ENCODE measurements around the gene GGN. TPM values are rescaled to one million over a fixed set of nuclear protein-coding genes. Genes with fewer than 3 reads are reported as not detected.
"Not testable (repeated sequence)": the region's sequence is repeated elsewhere in the genome, so short reads cannot be mapped to it uniquely, and the experiment has no call there.

GGN gene
- total RNA-seq, 1 donor from 2014 or later, result 3.3 TPM

DNA sequence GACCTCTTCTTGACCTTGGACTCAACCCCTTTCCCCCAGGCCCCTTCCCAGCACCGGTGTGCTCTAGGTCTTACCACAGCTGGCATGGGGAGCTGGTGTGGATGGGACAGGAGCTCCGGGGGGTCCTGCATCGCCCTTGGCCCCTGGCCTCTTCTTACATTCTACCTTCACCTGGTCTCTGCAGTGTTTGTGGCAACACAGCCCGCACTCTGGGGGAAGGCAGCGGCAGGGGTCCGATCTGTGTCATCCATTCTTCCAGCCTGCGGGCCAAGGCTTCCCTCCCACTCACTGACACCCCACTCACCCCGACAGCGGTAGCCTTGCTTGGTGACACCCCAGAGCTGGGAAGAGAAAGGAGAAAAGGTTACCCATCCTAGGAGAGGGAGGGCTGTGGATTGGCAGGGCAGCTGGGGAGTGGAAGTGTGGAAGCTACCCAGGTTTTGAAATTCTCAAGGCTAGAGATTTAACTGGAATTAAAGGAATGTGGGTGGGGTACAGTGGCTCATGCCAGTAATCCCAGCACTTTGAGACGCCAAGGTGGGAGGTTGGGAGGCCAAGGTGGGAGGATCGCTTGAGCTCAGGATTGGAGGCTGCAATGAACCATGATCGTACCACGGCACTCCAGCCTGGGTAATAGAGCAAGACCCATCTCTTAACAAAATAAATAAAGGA lies 23.3 kb upstream of the GGN start:
- H3K9me3 Mint-ChIP-seq (ENCODE audit: low read depth), result no peaks in the 10 kb centered on the region
- H3K27me3 Mint-ChIP-seq, result peaks cover 3% of the 10 kb centered on the region
- no peak for DNase-seq (ENCODE audit: low spot score, unreplicated experiment)
- H3K27ac Mint-ChIP-seq, result no peak overlapping the region
- H3K4me1 Mint-ChIP-seq (ENCODE audit: low read depth), result no peaks in the 10 kb centered on the region
- H3K4me3 Mint-ChIP-seq (ENCODE audit: low read depth), result no peak overlapping the region
- H3K36me3 Mint-ChIP-seq (ENCODE audit: insufficient read depth), result peaks cover 3% of the 10 kb centered on the region
- TF ChIP-seq, protein P1, sequence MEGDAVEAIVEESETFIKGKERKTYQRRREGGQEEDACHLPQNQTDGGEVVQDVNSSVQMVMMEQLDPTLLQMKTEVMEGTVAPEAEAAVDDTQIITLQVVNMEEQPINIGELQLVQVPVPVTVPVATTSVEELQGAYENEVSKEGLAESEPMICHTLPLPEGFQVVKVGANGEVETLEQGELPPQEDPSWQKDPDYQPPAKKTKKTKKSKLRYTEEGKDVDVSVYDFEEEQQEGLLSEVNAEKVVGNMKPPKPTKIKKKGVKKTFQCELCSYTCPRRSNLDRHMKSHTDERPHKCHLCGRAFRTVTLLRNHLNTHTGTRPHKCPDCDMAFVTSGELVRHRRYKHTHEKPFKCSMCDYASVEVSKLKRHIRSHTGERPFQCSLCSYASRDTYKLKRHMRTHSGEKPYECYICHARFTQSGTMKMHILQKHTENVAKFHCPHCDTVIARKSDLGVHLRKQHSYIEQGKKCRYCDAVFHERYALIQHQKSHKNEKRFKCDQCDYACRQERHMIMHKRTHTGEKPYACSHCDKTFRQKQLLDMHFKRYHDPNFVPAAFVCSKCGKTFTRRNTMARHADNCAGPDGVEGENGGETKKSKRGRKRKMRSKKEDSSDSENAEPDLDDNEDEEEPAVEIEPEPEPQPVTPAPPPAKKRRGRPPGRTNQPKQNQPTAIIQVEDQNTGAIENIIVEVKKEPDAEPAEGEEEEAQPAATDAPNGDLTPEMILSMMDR (IDR thresholded peaks at IDR 0.05; ENCODE audit: unreplicated experiment), result no peak

DNA sequence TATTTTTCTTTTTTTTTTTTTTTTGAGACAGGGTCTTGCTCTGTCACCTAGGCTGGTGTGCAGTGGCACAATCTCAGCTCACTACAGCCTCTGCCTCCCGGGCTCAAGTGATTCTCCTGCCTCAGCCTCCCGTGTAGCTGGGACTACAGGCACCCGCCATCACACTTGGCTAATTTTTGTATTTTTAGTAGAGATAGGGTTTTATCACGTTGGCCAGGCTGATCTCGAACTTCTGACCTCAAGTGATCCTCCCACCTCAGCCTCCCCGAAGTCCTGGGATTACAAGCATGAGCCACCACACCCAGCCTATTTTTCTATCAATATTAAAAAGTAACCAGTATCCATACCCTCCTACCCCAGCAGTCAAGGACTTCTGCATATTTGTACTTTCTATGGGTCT lies 22.6 kb upstream of the GGN start:
- not testable (repeated sequence) for H3K27ac Mint-ChIP-seq; H3K9me3 Mint-ChIP-seq (ENCODE audit: low read depth); DNase-seq (ENCODE audit: low spot score, unreplicated experiment); H3K27me3 Mint-ChIP-seq; H3K4me3 Mint-ChIP-seq (ENCODE audit: low read depth); H3K4me1 Mint-ChIP-seq (ENCODE audit: low read depth); H3K36me3 Mint-ChIP-seq (ENCODE audit: insufficient read depth)

DNA sequence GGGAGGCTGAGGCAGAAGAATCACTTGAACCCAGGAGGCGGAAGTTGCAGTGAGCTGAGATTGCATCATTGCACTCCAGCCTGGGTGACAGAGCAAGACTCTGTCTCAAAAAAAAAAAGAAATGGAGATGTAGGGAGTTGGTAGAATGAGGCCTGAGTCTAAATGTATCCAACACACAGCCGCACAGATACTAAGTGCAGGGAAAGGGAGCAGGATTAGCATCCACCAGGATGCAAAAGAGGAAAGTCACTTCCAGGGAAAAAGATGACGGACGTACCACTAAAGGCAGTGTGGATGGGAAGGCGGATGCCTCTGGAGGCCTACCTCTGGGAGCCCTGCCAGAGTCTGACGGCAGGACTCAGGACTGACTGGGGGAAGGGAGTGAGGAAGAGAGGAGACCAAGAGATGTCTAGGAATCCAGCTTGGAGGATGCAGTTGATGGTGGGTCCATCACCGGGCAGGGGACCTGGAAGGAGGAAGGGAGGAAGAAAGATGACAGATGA lies 21.8 kb upstream of the GGN start:
- Mint-ChIP-seq H3K36me3 (ENCODE audit: insufficient read depth) (peaks cover 3% of the 10 kb centered on the region), H3K4me3 (ENCODE audit: low read depth) (no peak overlapping the region)

DNA sequence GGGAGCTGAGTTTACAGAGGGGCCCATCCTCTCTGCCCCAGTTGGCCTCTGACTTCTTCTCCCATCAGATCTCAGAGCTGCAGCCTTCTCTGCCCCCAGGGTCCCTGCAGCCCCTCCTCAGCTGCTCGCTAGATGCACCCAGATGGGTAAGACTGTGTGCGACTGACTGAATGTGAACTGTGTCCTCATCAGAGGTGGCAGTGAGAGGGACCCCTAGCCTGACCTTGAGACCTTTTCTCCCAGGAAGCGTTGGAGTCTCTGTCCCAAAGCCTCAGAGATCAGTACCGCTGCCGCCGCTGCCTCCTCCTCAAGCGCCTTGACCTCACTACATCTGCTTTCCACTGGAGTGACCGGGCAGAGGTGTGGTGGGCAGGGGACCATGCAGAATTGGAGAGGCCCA lies 17.4 kb upstream of the GGN start:
- Mint-ChIP-seq H3K36me3 (ENCODE audit: insufficient read depth) (peaks cover 3% of the 10 kb centered on the region), H3K27ac (no peak overlapping the region), H3K9me3 (ENCODE audit: low read depth) (no peaks in the 10 kb centered on the region), H3K27me3 (peaks cover 14% of the 10 kb centered on the region), H3K4me1 (ENCODE audit: low read depth) (no peaks in the 10 kb centered on the region), H3K4me3 (ENCODE audit: low read depth) (peak overlapping the region; percentile 33)
- TF ChIP-seq, protein P1 (IDR thresholded peaks at IDR 0.05; ENCODE audit: unreplicated experiment), result no peak
- no peak for DNase-seq (ENCODE audit: low spot score, unreplicated experiment)

More for the DNA sequence above, 21.8 kb upstream of the GGN start:
- Mint-ChIP-seq H3K9me3 (ENCODE audit: low read depth) (no peaks in the 10 kb centered on the region), H3K4me1 (ENCODE audit: low read depth) (no peaks in the 10 kb centered on the region), H3K27ac (peak overlapping the region; percentile 34), H3K27me3 (peaks cover 3% of the 10 kb centered on the region)
- DNase-seq (ENCODE audit: low spot score, unreplicated experiment), result no peak
- TF ChIP-seq, protein P1 (IDR thresholded peaks at IDR 0.05; ENCODE audit: unreplicated experiment), result no peak

DNA sequence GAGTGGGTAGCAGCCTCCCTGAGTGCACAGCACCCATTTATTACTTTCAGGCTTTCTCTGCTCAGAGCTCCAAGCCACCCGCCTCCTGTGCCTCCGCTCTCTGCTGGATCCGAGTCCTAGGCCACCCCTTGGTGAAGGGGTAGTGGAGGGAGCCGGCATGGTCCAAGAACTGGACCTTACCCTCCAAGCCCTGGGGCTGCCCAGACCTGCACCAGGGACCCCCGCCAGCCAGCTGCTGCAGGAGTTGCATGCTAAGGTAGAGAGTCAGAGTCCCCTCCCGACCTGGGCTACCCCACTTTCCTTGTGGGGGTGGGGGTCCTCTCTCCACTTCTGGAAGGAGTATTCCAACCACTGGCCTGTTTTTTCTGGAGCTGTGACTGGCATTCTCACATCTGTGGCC lies 17.0 kb upstream of the GGN start:
- Mint-ChIP-seq H3K27me3 (peaks cover 17% of the 10 kb centered on the region), H3K27ac (no peak overlapping the region), H3K9me3 (ENCODE audit: low read depth) (no peaks in the 10 kb centered on the region), H3K36me3 (ENCODE audit: insufficient read depth) (peaks cover 3% of the 10 kb centered on the region), H3K4me1 (ENCODE audit: low read depth) (no peaks in the 10 kb centered on the region), H3K4me3 (ENCODE audit: low read depth) (peak overlapping the region; percentile 46)
- no peak for DNase-seq (ENCODE audit: low spot score, unreplicated experiment)
- TF ChIP-seq, protein P1 (IDR thresholded peaks at IDR 0.05; ENCODE audit: unreplicated experiment), result no peak
